ENCODE data around the gene CCL24. TPM values are rescaled to one million over a fixed set of nuclear protein-coding genes. Genes with fewer than 3 reads are reported as not detected.
"Not testable (repeated sequence)": the region's sequence is repeated elsewhere in the genome, so short reads cannot be mapped to it uniquely, and the experiment has no call there.

CCL24 gene
- 0.19 TPM for total RNA-seq
- 0.78 TPM for polyA plus RNA-seq
- long read RNA-seq, donor 1 = 0 reads
- long read RNA-seq, donor 2 = 0 reads
- long read RNA-seq, donor 3 = 0 reads
- long read RNA-seq, donor 4 = 0 reads
- long read RNA-seq, donor 5 = 0 reads
- long read RNA-seq, donor 6 = 0 reads
- long read RNA-seq, donor 7 = 0 reads
- long read RNA-seq, donor 8, partial matches to known transcripts = 0 of 1 reads
- long read RNA-seq, donor 8, other reads (novel, unspliced or antisense) = 0 of 1 reads
- long read RNA-seq, donor 9 = 0 reads
- long read RNA-seq, donor 10 = 0 reads

DNA sequence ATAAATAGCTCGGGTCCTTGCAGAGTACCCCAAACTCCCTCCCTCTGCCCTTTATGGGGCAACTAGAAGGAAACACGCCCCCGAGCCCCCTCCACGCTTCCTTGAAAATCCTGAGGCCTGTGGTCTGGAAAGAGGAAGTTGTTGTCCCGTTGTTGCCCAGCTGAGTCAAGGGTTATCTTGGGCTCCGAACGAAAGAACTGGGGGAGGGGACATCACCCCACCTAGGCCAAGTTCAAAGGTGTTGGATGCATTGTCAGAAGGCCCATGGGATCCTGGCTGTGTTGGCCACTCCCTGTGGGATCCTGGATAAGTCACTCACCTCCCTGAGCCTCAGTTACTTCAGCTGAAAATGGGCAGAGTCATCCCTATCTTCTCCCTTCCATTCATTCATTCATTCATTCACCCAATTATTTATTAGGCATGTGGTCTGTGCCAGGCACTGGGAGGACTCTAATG lies at the start of gene CCL24:
Gene CCL24, minus strand, starts transcription at position 26 of the 456 bp plus-strand sequence. CDS start 91 bp downstream, outside the sequence.
- H3K4me3 ChIP-seq (ENCODE audit: low read length in 2 of 2) = no peak within 1 kb of the TSS
- no peak for DNase-seq (ENCODE audit: low read depth in 6 of 9, low spot score in 9 of 9)
- WGBS = 11% methylated on average over 7 of the region's 7 CpGs

GRCh38 chr7:75861636-75862035 lies 48.0 kb upstream of the CCL24 start:
- WGBS = 90% methylated on average over 4 of the region's 4 CpGs
- Histone ChIP-seq H3K9me3 (ENCODE audit: control insufficient read depth in 2 of 2, insufficient read depth in 1 of 2, low read length in 1 of 2) (no peaks in the 10 kb centered on the region), H3K4me3 (ENCODE audit: low read length in 2 of 2) (no peak overlapping the region), H3K27me3 (ENCODE audit: control insufficient read depth in 2 of 2, insufficient read depth in 1 of 2, low read length in 1 of 2) (peaks cover 0 to 4% of the 10 kb centered on the region in 2 donors), H3K4me1 (ENCODE audit: control insufficient read depth in 2 of 2, insufficient read depth in 2 of 2, low read length in 2 of 2) (no peaks in the 10 kb centered on the region), H3K27ac (ENCODE audit: low read depth in 1 of 2, low read length in 1 of 2) (no peak overlapping the region), H3K36me3 (ENCODE audit: control insufficient read depth in 2 of 2, insufficient read depth in 2 of 2, low read length in 1 of 2) (no peaks in the 10 kb centered on the region)
- DNase-seq (ENCODE audit: low read depth in 6 of 9, low spot score in 9 of 9) = no peak

More for the DNA sequence above, at the start of gene CCL24:
- Histone ChIP-seq H3K9me3 (ENCODE audit: control insufficient read depth in 2 of 2, insufficient read depth in 1 of 2, low read length in 1 of 2) (no peaks in the 10 kb centered on the region), H3K27me3 (ENCODE audit: control insufficient read depth in 2 of 2, insufficient read depth in 1 of 2, low read length in 1 of 2) (peaks cover 0 to 10% of the 10 kb centered on the region in 2 donors), H3K4me1 (ENCODE audit: control insufficient read depth in 2 of 2, insufficient read depth in 2 of 2, low read length in 2 of 2) (no peaks in the 10 kb centered on the region), H3K36me3 (ENCODE audit: control insufficient read depth in 2 of 2, insufficient read depth in 2 of 2, low read length in 1 of 2) (no peaks in the 10 kb centered on the region), H3K27ac (ENCODE audit: low read depth in 1 of 2, low read length in 1 of 2) (no peak within 1 kb of the TSS)

- DNase-seq (ENCODE audit: low read depth in 6 of 9, low spot score in 9 of 9) = no peak
- Histone ChIP-seq H3K27ac (ENCODE audit: low read depth in 1 of 2, low read length in 1 of 2) (no peak overlapping the region), H3K9me3 (ENCODE audit: control insufficient read depth in 2 of 2, insufficient read depth in 1 of 2, low read length in 1 of 2) (no peaks in the 10 kb centered on the region), H3K27me3 (ENCODE audit: control insufficient read depth in 2 of 2, insufficient read depth in 1 of 2, low read length in 1 of 2) (no peaks in the 10 kb centered on the region), H3K4me3 (ENCODE audit: low read length in 2 of 2) (no peak overlapping the region), H3K4me1 (ENCODE audit: control insufficient read depth in 2 of 2, insufficient read depth in 2 of 2, low read length in 2 of 2) (no peaks in the 10 kb centered on the region), H3K36me3 (ENCODE audit: control insufficient read depth in 2 of 2, insufficient read depth in 2 of 2, low read length in 1 of 2) (no peaks in the 10 kb centered on the region)
Measured at GRCh38 chr7:75858410-75858809, 44.8 kb upstream of the CCL24 start.

DNA sequence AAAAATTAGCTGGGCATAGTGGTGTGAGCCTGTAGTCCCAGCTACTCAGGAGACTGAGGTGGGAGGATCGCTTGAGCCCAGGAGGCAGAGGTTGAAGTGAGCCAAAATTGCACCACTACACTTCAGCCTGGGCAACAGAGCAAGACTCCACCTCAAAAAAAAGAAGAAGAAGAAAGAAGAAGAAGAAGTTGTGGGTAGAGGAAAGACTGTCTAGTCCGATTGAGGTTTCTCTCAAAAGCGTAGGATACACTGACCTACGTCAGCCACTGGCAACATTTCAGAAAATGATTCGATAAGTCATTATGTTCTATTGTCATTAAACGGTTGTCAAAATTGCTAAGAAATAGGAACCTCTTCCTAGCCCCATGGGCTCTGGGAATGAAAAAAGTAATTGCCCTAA lies 42.9 kb upstream of the CCL24 start:
- H3K4me1 ChIP-seq (ENCODE audit: control insufficient read depth in 2 of 2, insufficient read depth in 2 of 2, low read length in 2 of 2) = no peaks in the 10 kb centered on the region
- WGBS = 67% methylated on average over 6 of the region's 6 CpGs
- no peaks in the 10 kb centered on the region for H3K9me3 ChIP-seq (ENCODE audit: control insufficient read depth in 2 of 2, insufficient read depth in 1 of 2, low read length in 1 of 2)
- no peak for DNase-seq (ENCODE audit: low read depth in 6 of 9, low spot score in 9 of 9)
- H3K27ac ChIP-seq (ENCODE audit: low read depth in 1 of 2, low read length in 1 of 2) = no peak overlapping the region
- H3K27me3 ChIP-seq (ENCODE audit: control insufficient read depth in 2 of 2, insufficient read depth in 1 of 2, low read length in 1 of 2) = no peaks in the 10 kb centered on the region
- H3K4me3 ChIP-seq (ENCODE audit: low read length in 2 of 2) = no peak overlapping the region
- no peaks in the 10 kb centered on the region for H3K36me3 ChIP-seq (ENCODE audit: control insufficient read depth in 2 of 2, insufficient read depth in 2 of 2, low read length in 1 of 2)

- not testable (repeated sequence) for H3K4me3 ChIP-seq (ENCODE audit: low read length in 2 of 2); H3K4me1 ChIP-seq (ENCODE audit: control insufficient read depth in 2 of 2, insufficient read depth in 2 of 2, low read length in 2 of 2); H3K27me3 ChIP-seq (ENCODE audit: control insufficient read depth in 2 of 2, insufficient read depth in 1 of 2, low read length in 1 of 2); H3K36me3 ChIP-seq (ENCODE audit: control insufficient read depth in 2 of 2, insufficient read depth in 2 of 2, low read length in 1 of 2); DNase-seq (ENCODE audit: low read depth in 6 of 9, low spot score in 9 of 9); H3K9me3 ChIP-seq (ENCODE audit: control insufficient read depth in 2 of 2, insufficient read depth in 1 of 2, low read length in 1 of 2); H3K27ac ChIP-seq (ENCODE audit: low read depth in 1 of 2, low read length in 1 of 2)
- WGBS = 98% methylated on average over 10 of the region's 10 CpGs
Measured at GRCh38 chr7:75854813-75855345, 41.3 kb upstream of the CCL24 start.

GRCh38 chr7:75854233-75854632 lies 40.6 kb upstream of the CCL24 start:
- WGBS = 96% methylated on average over 5 of the region's 5 CpGs
- DNase-seq (ENCODE audit: low read depth in 6 of 9, low spot score in 9 of 9) = no peak
- no peak overlapping the region for H3K27ac ChIP-seq (ENCODE audit: low read depth in 1 of 2, low read length in 1 of 2)
- H3K9me3 ChIP-seq (ENCODE audit: control insufficient read depth in 2 of 2, insufficient read depth in 1 of 2, low read length in 1 of 2) = no peaks in the 10 kb centered on the region
- H3K27me3 ChIP-seq (ENCODE audit: control insufficient read depth in 2 of 2, insufficient read depth in 1 of 2, low read length in 1 of 2) = no peaks in the 10 kb centered on the region
- no peak overlapping the region for H3K4me3 ChIP-seq (ENCODE audit: low read length in 2 of 2)
- no peaks in the 10 kb centered on the region for H3K4me1 ChIP-seq (ENCODE audit: control insufficient read depth in 2 of 2, insufficient read depth in 2 of 2, low read length in 2 of 2)
- H3K36me3 ChIP-seq (ENCODE audit: control insufficient read depth in 2 of 2, insufficient read depth in 2 of 2, low read length in 1 of 2) = no peaks in the 10 kb centered on the region

DNA sequence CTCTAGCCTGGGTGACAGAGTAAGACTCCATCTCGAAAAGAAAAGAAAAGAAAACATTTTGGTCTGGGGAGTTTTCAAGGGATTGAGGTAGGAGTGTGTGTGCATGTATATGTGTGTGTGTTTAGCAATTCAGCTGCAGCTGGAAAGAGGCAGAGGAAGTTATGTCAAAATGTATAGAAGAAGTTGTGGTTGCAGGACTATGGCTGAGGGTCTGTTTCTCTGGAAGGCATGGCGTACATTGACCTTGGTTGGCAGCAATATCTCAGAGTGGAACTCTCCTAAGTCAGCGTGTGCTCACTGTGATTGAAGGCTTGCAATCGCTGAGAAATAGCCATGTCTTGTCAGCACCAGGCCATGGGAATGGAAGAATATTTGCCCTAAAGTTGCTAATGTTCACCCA lies 36.6 kb upstream of the CCL24 start:
- H3K36me3 ChIP-seq (ENCODE audit: control insufficient read depth in 2 of 2, insufficient read depth in 2 of 2, low read length in 1 of 2) = no peaks in the 10 kb centered on the region
- H3K4me1 ChIP-seq (ENCODE audit: control insufficient read depth in 2 of 2, insufficient read depth in 2 of 2, low read length in 2 of 2) = no peaks in the 10 kb centered on the region
- H3K9me3 ChIP-seq (ENCODE audit: control insufficient read depth in 2 of 2, insufficient read depth in 1 of 2, low read length in 1 of 2) = no peaks in the 10 kb centered on the region
- no peaks in the 10 kb centered on the region for H3K27me3 ChIP-seq (ENCODE audit: control insufficient read depth in 2 of 2, insufficient read depth in 1 of 2, low read length in 1 of 2)
- H3K4me3 ChIP-seq (ENCODE audit: low read length in 2 of 2) = no peak overlapping the region
- DNase-seq (ENCODE audit: low read depth in 6 of 9, low spot score in 9 of 9) = no peak
- WGBS = 37% methylated on average over 4 of the region's 4 CpGs
- H3K27ac ChIP-seq (ENCODE audit: low read depth in 1 of 2, low read length in 1 of 2) = no peak overlapping the region

- Histone ChIP-seq H3K4me1 (ENCODE audit: control insufficient read depth in 2 of 2, insufficient read depth in 2 of 2, low read length in 2 of 2) (no peaks in the 10 kb centered on the region), H3K27ac (ENCODE audit: low read depth in 1 of 2, low read length in 1 of 2) (no peak overlapping the region), H3K27me3 (ENCODE audit: control insufficient read depth in 2 of 2, insufficient read depth in 1 of 2, low read length in 1 of 2) (no peaks in the 10 kb centered on the region), H3K36me3 (ENCODE audit: control insufficient read depth in 2 of 2, insufficient read depth in 2 of 2, low read length in 1 of 2) (no peaks in the 10 kb centered on the region), H3K9me3 (ENCODE audit: control insufficient read depth in 2 of 2, insufficient read depth in 1 of 2, low read length in 1 of 2) (no peaks in the 10 kb centered on the region), H3K4me3 (ENCODE audit: low read length in 2 of 2) (no peak overlapping the region)
- no peak for DNase-seq (ENCODE audit: low read depth in 6 of 9, low spot score in 9 of 9)
- WGBS = 94% methylated on average over 3 of the region's 3 CpGs
Measured at GRCh38 chr7:75849573-75849972, 36.0 kb upstream of the CCL24 start.

- no peak overlapping the region for H3K27ac ChIP-seq (ENCODE audit: low read depth in 1 of 2, low read length in 1 of 2)
- WGBS = 88% methylated on average over 7 of the region's 7 CpGs
- DNase-seq (ENCODE audit: low read depth in 6 of 9, low spot score in 9 of 9) = no peak
Measured at GRCh38 chr7:75847707-75848106, 34.1 kb upstream of the CCL24 start.

More at GRCh38 chr7:75847707-75848106, 34.1 kb upstream of the CCL24 start:
- H3K9me3 ChIP-seq (ENCODE audit: control insufficient read depth in 2 of 2, insufficient read depth in 1 of 2, low read length in 1 of 2) = no peaks in the 10 kb centered on the region
- H3K36me3 ChIP-seq (ENCODE audit: control insufficient read depth in 2 of 2, insufficient read depth in 2 of 2, low read length in 1 of 2) = no peaks in the 10 kb centered on the region
- no peaks in the 10 kb centered on the region for H3K27me3 ChIP-seq (ENCODE audit: control insufficient read depth in 2 of 2, insufficient read depth in 1 of 2, low read length in 1 of 2)
- no peak overlapping the region for H3K4me3 ChIP-seq (ENCODE audit: low read length in 2 of 2)
- H3K4me1 ChIP-seq (ENCODE audit: control insufficient read depth in 2 of 2, insufficient read depth in 2 of 2, low read length in 2 of 2) = peaks cover 0 to 2% of the 10 kb centered on the region in 2 donors
